ENCODE results near the gene LCNL1.

- TF ChIP-seq EZH2phosphoT487 (IDR thresholded peaks at IDR 0.05; ENCODE audit: low read depth, severe bottlenecking, unreplicated experiment) (no peak), EZH2 (IDR thresholded peaks at IDR 0.05; ENCODE audit: borderline replicate concordance) (no peak)
- TF ChIP-seq, protein P1, sequence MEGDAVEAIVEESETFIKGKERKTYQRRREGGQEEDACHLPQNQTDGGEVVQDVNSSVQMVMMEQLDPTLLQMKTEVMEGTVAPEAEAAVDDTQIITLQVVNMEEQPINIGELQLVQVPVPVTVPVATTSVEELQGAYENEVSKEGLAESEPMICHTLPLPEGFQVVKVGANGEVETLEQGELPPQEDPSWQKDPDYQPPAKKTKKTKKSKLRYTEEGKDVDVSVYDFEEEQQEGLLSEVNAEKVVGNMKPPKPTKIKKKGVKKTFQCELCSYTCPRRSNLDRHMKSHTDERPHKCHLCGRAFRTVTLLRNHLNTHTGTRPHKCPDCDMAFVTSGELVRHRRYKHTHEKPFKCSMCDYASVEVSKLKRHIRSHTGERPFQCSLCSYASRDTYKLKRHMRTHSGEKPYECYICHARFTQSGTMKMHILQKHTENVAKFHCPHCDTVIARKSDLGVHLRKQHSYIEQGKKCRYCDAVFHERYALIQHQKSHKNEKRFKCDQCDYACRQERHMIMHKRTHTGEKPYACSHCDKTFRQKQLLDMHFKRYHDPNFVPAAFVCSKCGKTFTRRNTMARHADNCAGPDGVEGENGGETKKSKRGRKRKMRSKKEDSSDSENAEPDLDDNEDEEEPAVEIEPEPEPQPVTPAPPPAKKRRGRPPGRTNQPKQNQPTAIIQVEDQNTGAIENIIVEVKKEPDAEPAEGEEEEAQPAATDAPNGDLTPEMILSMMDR (IDR thresholded peaks at IDR 0.05; ENCODE audit: poor library complexity) = no peak
These were observed 29.3 kb downstream of the LCNL1 start for GRCh38 chr9:137011907-137012675.

Measured in hepatocyte (in vitro differentiated cells).